MCF 10A (cell line): Measurements from ENCODE around the gene PODNL1. TPM values are rescaled to one million over a fixed set of nuclear protein-coding genes. Genes with fewer than 3 reads are reported as not detected.

Source experiments
- BruUV-seq: library from RNA; stranded (reverse); fragments of 400-500 nt; replicated peaks from 2 replicates; lab custom pipeline; 2021; lab: Mats Ljungman, UMichigan
- CTCF ChIA-PET: fragments of 300-600 bp; sonication (Branson Sonifier 250); formaldehyde crosslinking; extraction: SDS; loops from one replicate; lab custom pipeline; 2021; ENCODE audit warnings: antibody characterized with exemption, inconsistent platforms; lab: Yijun Ruan, JAX
- POLR2A ChIA-PET: fragments of 300-600, 350-650 bp; sonication (Branson Sonifier 250); formaldehyde crosslinking; extraction: SDS; loops from one replicate; lab custom pipeline; 2020; ENCODE audit warnings: antibody characterized with exemption, inconsistent platforms; lab: Yijun Ruan, JAX
- DNase-seq: peaks from one replicate; pipeline ENCODE4 v3.0.0-alpha.2; 2018; ENCODE audit not compliant: unreplicated experiment
- H3K27ac Mint-ChIP-seq: one replicate; pipeline ENCODE4 v1.8.0; 2022; ENCODE audit warnings: mild to moderate bottlenecking, low read depth, mixed read lengths; ENCODE audit not compliant: unreplicated experiment
- H3K27me3 Mint-ChIP-seq: one replicate; pipeline ENCODE4 v1.8.0; 2022; ENCODE audit warnings: mixed read lengths; ENCODE audit not compliant: insufficient read depth, unreplicated experiment
- H3K36me3 Mint-ChIP-seq: one replicate; pipeline ENCODE4 v1.8.0; 2022; ENCODE audit warnings: mild to moderate bottlenecking, moderate library complexity, mixed read lengths; ENCODE audit not compliant: insufficient read depth, unreplicated experiment
- H3K4me1 Mint-ChIP-seq: one replicate; pipeline ENCODE4 v1.8.0; 2022; ENCODE audit warnings: mixed read lengths; ENCODE audit not compliant: insufficient read depth, unreplicated experiment
- H3K4me3 Mint-ChIP-seq: one replicate; pipeline ENCODE4 v1.8.0; 2022; ENCODE audit warnings: mild to moderate bottlenecking, moderate library complexity, mixed read lengths; ENCODE audit not compliant: unreplicated experiment
- H3K9me3 Mint-ChIP-seq: one replicate; pipeline ENCODE4 v1.8.0; 2022; ENCODE audit warnings: mixed read lengths; ENCODE audit not compliant: unreplicated experiment
- CTCF ChIP-seq: fragments of 200-600 bp; IDR thresholded peaks from one replicate; pipeline ENCODE4 v1.8.0; 2022; ENCODE audit warnings: antibody characterized with exemption, mild to moderate bottlenecking; ENCODE audit not compliant: unreplicated experiment
- intact Hi-C: fragments of 100-400 bp; cut with micrococcal nuclease; formaldehyde crosslinking; loops from 2 replicates; pipeline ENCODE4 v1.14.1; 2022
- total RNA-seq: library from RNA; stranded (reverse); gene quantifications from 2 replicates; pipeline ENCODE4 v1.2.3, GENCODE V29; 2022

PODNL1 gene
- total RNA-seq, 1 experiment from 2014 or later = 0.51 TPM

DNA sequence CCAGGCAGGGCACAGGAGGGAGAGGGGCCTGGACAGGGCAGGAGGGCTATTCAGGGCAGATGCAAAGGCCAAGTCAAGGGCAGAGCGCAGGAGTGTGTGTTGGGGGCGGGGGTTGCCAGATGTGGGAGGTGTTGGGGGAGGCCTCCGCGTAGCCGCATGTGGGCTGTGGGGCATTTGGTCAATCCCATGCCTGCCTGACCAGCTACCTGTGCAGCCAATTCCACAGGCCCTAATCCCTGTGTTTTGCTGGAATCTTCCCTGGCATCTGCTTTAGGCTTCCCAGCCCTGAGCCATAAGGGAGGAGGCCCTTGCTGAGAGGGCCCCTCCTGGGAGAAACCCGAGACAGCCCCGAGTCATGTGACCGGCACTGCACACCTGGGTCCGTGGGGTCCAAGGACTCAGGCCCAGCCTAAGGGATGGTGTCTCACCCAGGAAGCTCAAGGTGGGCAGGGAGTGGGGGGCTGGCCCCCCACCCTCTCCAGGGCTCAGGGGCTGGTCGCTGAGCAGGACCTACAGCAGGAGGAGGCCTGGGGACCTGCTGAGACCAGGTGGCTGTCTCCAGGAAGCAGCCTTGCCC lies 47.6 kb upstream of the PODNL1 start:
- intact Hi-C loops = no loop called here

DNA sequence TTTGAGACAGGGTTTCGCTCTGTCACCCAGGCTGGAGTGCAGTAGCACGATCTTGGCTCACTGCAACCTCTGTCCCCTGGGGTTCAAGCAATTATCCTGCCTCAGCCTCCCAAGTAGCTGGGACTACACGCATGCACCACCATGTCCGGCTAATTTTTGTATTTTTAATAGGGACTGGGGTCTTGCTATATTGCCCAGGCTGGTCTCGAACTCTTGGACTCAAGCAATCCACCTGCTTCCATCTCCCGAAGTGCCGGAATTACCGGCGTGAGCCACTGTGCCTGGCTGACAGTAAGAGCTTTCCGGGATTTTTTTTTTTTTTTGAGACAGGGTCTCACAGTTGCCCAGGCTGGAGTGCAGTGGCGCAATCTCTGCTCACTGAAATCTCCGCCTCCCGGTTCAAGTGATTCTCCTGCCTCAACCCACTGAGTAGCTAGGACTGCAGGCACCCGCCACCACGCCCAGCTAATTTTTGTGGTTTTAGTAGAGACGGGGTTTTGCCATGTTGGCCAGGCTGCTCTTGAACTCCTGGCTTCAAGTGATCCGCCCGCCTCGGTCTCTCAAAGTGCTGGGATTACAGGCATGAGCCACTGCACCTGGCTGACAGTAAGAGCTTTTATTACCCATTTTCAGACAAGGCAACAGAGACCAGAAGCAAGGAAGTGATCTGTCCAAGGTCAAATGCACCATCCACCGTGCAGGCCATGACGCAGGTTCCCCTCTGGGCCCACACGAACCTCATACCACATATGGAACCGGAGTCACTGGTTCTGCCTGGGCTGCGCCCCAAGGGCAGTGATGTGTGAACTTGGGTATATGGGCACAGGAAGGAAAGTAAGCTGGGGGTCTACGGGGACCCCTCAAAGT lies 46.9 kb upstream of the PODNL1 start:
- intact Hi-C loops = no loop called here
- DNase-seq = no peak
- Mint-ChIP-seq H3K9me3 (no peaks in the 10 kb centered on the region), H3K27ac (peak overlapping the region; percentile 39), H3K4me3 (no peak overlapping the region), H3K4me1 (peaks cover 5% of the 10 kb centered on the region), H3K27me3 (no peaks in the 10 kb centered on the region), H3K36me3 (peaks cover 24% of the 10 kb centered on the region)
- TF ChIP-seq CTCF = no peak
- ChIA-PET CTCF (interaction anchor here (0.6 to 0.7 kb wide), 2 partner anchors 9 to 82 kb away, joined by 3 to 4 read pairs; no protein-coding TSS in a partner anchor), POLR2A (no interaction called here)
- no TSS peak for BruUV-seq

More for the DNA sequence above, 47.6 kb upstream of the PODNL1 start:
- Mint-ChIP-seq H3K4me1 (peaks cover 5% of the 10 kb centered on the region), H3K4me3 (no peak overlapping the region), H3K9me3 (no peaks in the 10 kb centered on the region), H3K36me3 (peaks cover 30% of the 10 kb centered on the region), H3K27me3 (no peaks in the 10 kb centered on the region), H3K27ac (peak overlapping the region; percentile 39)
- ChIA-PET CTCF (interaction anchor here (0.6 to 0.7 kb wide), 2 partner anchors 83 to 1007 kb away, joined by 3 to 4 read pairs; no protein-coding TSS in a partner anchor), POLR2A (no interaction called here)
- TF ChIP-seq CTCF = no peak
- DNase-seq = no peak
- BruUV-seq = no TSS peak

- Mint-ChIP-seq H3K27me3 (no peaks in the 10 kb centered on the region), H3K9me3 (no peaks in the 10 kb centered on the region), H3K36me3 (peaks cover 16% of the 10 kb centered on the region), H3K27ac (no peak overlapping the region), H3K4me3 (no peak overlapping the region), H3K4me1 (no peaks in the 10 kb centered on the region)
- intact Hi-C loops = no loop called here
- CTCF ChIA-PET = interaction anchor here (0.6 kb wide), 1 partner anchor 8 kb away, joined by 3 read pairs; no protein-coding TSS in a partner anchor
- POLR2A ChIA-PET = no interaction called here
- no TSS peak for BruUV-seq
- TF ChIP-seq CTCF = no peak
- DNase-seq = no peak
Observed at GRCh38 chr19:13984186-13984585, 46.0 kb upstream of the PODNL1 start.

DNA sequence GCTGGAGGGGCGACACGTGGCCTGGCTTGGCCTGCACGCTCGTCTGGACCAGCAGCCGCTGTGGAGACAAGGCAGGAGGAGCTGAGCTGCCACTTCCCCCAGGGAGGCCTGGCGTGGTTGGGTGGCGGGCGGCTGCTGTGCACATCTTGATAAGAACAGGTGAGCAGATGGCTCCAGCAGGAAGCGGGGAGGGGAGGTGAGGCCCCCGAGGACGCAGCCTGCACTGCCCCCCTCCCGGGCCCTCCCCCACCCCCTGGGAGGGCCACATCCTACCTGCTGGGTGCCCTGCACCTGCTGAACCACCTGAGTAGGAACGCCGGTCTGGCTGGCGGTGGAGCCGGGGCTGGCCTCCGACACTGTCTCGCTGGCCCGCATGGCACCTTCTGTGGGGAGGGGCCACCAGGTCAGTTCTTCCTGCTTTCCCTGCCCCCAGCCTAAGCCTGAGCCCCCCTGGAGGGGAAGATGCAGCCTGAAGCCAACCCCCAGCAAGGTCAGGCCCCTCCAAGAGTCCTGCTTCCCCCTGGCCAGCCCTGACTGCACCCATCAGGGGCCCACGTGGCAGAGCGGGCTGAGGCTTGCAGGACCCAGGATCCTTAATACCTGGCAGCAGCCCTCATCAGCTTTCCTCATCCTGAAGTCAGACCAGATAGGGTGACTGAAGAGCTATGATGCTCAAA lies 45.1 kb upstream of the PODNL1 start:
- no peak for TF ChIP-seq CTCF
- ChIA-PET CTCF (no interaction called here), POLR2A (no interaction called here)
- Mint-ChIP-seq H3K9me3 (no peaks in the 10 kb centered on the region), H3K27ac (no peak overlapping the region), H3K4me3 (no peak overlapping the region), H3K4me1 (no peaks in the 10 kb centered on the region), H3K27me3 (no peaks in the 10 kb centered on the region), H3K36me3 (peaks cover 11% of the 10 kb centered on the region)
- no peak for DNase-seq
- intact Hi-C loops = no loop called here
- BruUV-seq = no TSS peak
